SK-N-SH (cell line): Measurements from ENCODE around the gene GSTM5. TPM values are rescaled to one million over a fixed set of nuclear protein-coding genes. Genes with fewer than 3 reads are reported as not detected.

ENCODE experiments used
- CTCF ChIA-PET: fragments of 300-600, 350-600 bp; formaldehyde crosslinking; extraction: SDS; loops from one replicate; lab custom pipeline; 2021; lab: Yijun Ruan, JAX
- POLR2A ChIA-PET: fragments of 350-600 bp; sonication (Branson Sonifier 250); formaldehyde crosslinking; extraction: SDS; loops from one replicate; lab custom pipeline; 2020; ENCODE audit warnings: antibody characterized with exemption, inconsistent platforms; lab: Yijun Ruan, JAX
- DNase-seq: peaks from one replicate; pipeline ENCODE4 v3.0.0; 2012
- H2AFZ ChIP-seq: fragments of 200-600 bp; sonication (generic); 2 replicates; pipeline ENCODE4 v1.8.1; 2016; ENCODE audit warnings: antibody characterized with exemption, mild to moderate bottlenecking, low read depth
- H3F3A ChIP-seq: fragments of 200-600 bp; sonication (generic); replicated peaks from 2 replicates; pipeline ENCODE3; 2016; ENCODE audit warnings: antibody characterized with exemption, mild to moderate bottlenecking; ENCODE audit not compliant: insufficient read depth
- H3K27ac ChIP-seq, 2 experiments: fragments of 200-500 bp in 1 of 2; fragments of 200-600 bp in 1 of 2; sonication (Bioruptor generic) in 1 of 2; sonication (generic), shearing (Covaris generic) in 1 of 2; 2 replicates each; pipeline versions ENCODE4 v1.5.1 to v1.6.1; 2014 to 2016; ENCODE audit warnings: low read depth in 2 of 2, inconsistent platforms in 1 of 2, low read length in 1 of 2, mild to moderate bottlenecking in 1 of 2, mixed read lengths in 1 of 2
- H3K27me3 ChIP-seq: fragments of 200-600 bp; sonication (generic), shearing (Covaris generic); 2 replicates; pipeline ENCODE4 v1.6.1; 2016; ENCODE audit warnings: mixed run types; ENCODE audit not compliant: insufficient read depth
- H3K36me3 ChIP-seq, 2 experiments: fragments of 200-500 bp in 1 of 2; fragments of 200-600 bp in 1 of 2; sonication (Bioruptor generic) in 1 of 2; sonication (generic) in 1 of 2; replicated peaks in 1 of 2; 2 replicates each; pipeline versions ENCODE3 to v1.5.1; 2014 to 2016; ENCODE audit warnings: low read length in 1 of 2, mild to moderate bottlenecking in 1 of 2; ENCODE audit not compliant: insufficient read depth in 2 of 2, control insufficient read depth in 1 of 2
- H3K4me1 ChIP-seq, 2 experiments: fragments of 200-500 bp in 1 of 2; fragments of 200-600 bp in 1 of 2; sonication (Bioruptor generic) in 1 of 2; sonication (generic), shearing (Covaris generic) in 1 of 2; 2 replicates each; pipeline versions ENCODE4 v1.5.1 to v1.6.1; 2014 to 2016; ENCODE audit warnings: low read depth in 1 of 2, low read length in 1 of 2, mixed run types in 1 of 2; ENCODE audit not compliant: insufficient read depth in 2 of 2, control insufficient read depth in 1 of 2
- H3K4me2 ChIP-seq: fragments of 200-600 bp; sonication (generic), shearing (Covaris generic); 2 replicates; pipeline ENCODE4 v1.6.1; 2017; ENCODE audit warnings: mixed run types
- H3K4me3 ChIP-seq, 2 experiments: fragments of 200-500 bp in 1 of 2; fragments of 200-600 bp in 1 of 2; sonication (Bioruptor generic) in 1 of 2; sonication (generic), shearing (Covaris generic) in 1 of 2; 2 replicates each; pipeline versions ENCODE4 v1.5.1 to v1.8.1; 2014 to 2016; ENCODE audit warnings: low read depth in 2 of 2, inconsistent platforms in 1 of 2, low read length in 1 of 2, mild to moderate bottlenecking in 1 of 2, mixed read lengths in 1 of 2, moderate library complexity in 1 of 2
- H3K79me2 ChIP-seq: fragments of 200-600 bp; sonication (generic); 2 replicates; pipeline ENCODE4 v1.8.1; 2017; ENCODE audit warnings: mild to moderate bottlenecking; ENCODE audit not compliant: insufficient read depth
- H3K9ac ChIP-seq: fragments of 200-600 bp; sonication (generic); 2 replicates; pipeline ENCODE4 v1.6.1; 2017; ENCODE audit warnings: mixed run types
- H3K9me2 ChIP-seq: fragments of 200-600 bp; sonication (generic); 2 replicates; pipeline ENCODE4 v1.6.1; 2017; ENCODE audit warnings: mixed run types
- H3K9me3 ChIP-seq: fragments of 200-600 bp; sonication (generic); 2 replicates; pipeline ENCODE4 v1.6.1; 2017; ENCODE audit warnings: mixed run types, mild to moderate bottlenecking, moderate library complexity
- H4K20me1 ChIP-seq: fragments of 200-600 bp; sonication (generic); 2 replicates; pipeline ENCODE4 v1.6.1; 2017; ENCODE audit warnings: mild to moderate bottlenecking, mixed run types; ENCODE audit not compliant: insufficient read depth
- CHD2 ChIP-seq: fragments of 150-350 bp; IDR thresholded peaks from 2 replicates; pipeline ENCODE4 v1.6.1; 2018; ENCODE audit warnings: low read length; ENCODE audit not compliant: partially characterized antibody
- ELF1 ChIP-seq: IDR thresholded peaks from 2 replicates; pipeline ENCODE4 v1.4.0; 2012
- FOSL2 ChIP-seq: IDR thresholded peaks from 2 replicates; pipeline ENCODE4 v1.4.0; 2012; ENCODE audit warnings: low read depth, mild to moderate bottlenecking, moderate library complexity, borderline replicate concordance
- FOXM1 ChIP-seq: IDR thresholded peaks from 2 replicates; pipeline ENCODE4 v1.4.0; 2012; ENCODE audit warnings: low read depth, mild to moderate bottlenecking
- GABPA ChIP-seq: IDR thresholded peaks from 2 replicates; pipeline ENCODE4 v1.4.0; 2012; ENCODE audit warnings: low read depth, mild to moderate bottlenecking
- MXI1 ChIP-seq: IDR thresholded peaks from 2 replicates; pipeline ENCODE4 v1.6.1; 2012; ENCODE audit warnings: mild to moderate bottlenecking, low read depth, low read length, improper control_type of control experiment
- NFIC ChIP-seq: IDR thresholded peaks from 2 replicates; pipeline ENCODE4 v1.4.0; 2012; ENCODE audit warnings: borderline replicate concordance
- POLR2AphosphoS5 ChIP-seq: IDR thresholded peaks from 2 replicates; pipeline ENCODE4 v1.6.1; 2012; ENCODE audit warnings: low read depth, low read length
- RAD21 ChIP-seq: IDR thresholded peaks from 2 replicates; pipeline ENCODE4 v1.6.1; 2012; ENCODE audit warnings: mild to moderate bottlenecking, low read length
- RCOR1 ChIP-seq: fragments of 150-350 bp; IDR thresholded peaks from 2 replicates; pipeline ENCODE4 v1.6.1; 2017; ENCODE audit warnings: antibody characterized with exemption, low read length
- RFX5 ChIP-seq: IDR thresholded peaks from 2 replicates; pipeline ENCODE4 v1.6.1; 2012; ENCODE audit warnings: mild to moderate bottlenecking, improper control_type of control experiment, low read length
- SIN3A ChIP-seq: IDR thresholded peaks from 2 replicates; pipeline ENCODE4 v1.6.1; 2012; ENCODE audit warnings: low read depth, mild to moderate bottlenecking, low read length, moderate library complexity, borderline replicate concordance
- SMC3 ChIP-seq: IDR thresholded peaks from 2 replicates; pipeline ENCODE4 v1.6.1; 2012; ENCODE audit warnings: low read depth, low read length, improper control_type of control experiment
- TAF1 ChIP-seq: IDR thresholded peaks from 2 replicates; pipeline ENCODE4 v1.6.1; 2012; ENCODE audit warnings: low read depth, mild to moderate bottlenecking, low read length, moderate library complexity, borderline replicate concordance
- TCF12 ChIP-seq: IDR thresholded peaks from 2 replicates; pipeline ENCODE4 v1.4.0; 2012
- TEAD4 ChIP-seq: IDR thresholded peaks from 2 replicates; pipeline ENCODE4 v1.4.0; 2012; ENCODE audit warnings: mild to moderate bottlenecking, borderline replicate concordance; ENCODE audit not compliant: insufficient read depth
- WGBS: methylation state at CpG from one replicate; pipeline ENCODE4 v1.1.6; 2017; ENCODE audit warnings: low lambda C conversion rate; 5-methylcytosine and 5-hydroxymethylcytosine counted together
- polyA plus RNA-seq, 3 experiments: library from polyadenylated mRNA; depleted of rRNA; stranded (reverse); fragments of >200 nt; gene quantifications; 2 replicates each; pipeline ENCODE4 v1.2.3, GENCODE V29; 2012
- TF ChIP-seq, protein P1 (sequence below): IDR thresholded peaks from 2 replicates; pipeline ENCODE4 v1.4.0; 2012; ENCODE audit warnings: low read depth, borderline replicate concordance
- TF ChIP-seq, protein P2 (sequence below): fragments of 200-600 bp; sonication (generic); IDR thresholded peaks from 2 replicates; pipeline ENCODE4 v1.6.1; 2017; ENCODE audit warnings: antibody characterized with exemption, mild to moderate bottlenecking, moderate library complexity
- TF ChIP-seq, protein P3 (sequence below): fragments of 150-350 bp; IDR thresholded peaks from 2 replicates; pipeline ENCODE4 v1.6.1; 2017; ENCODE audit warnings: antibody characterized with exemption, low read length, low read depth, borderline replicate concordance
- TF ChIP-seq, protein P4 (sequence below): IDR thresholded peaks from 2 replicates; pipeline ENCODE4 v1.4.0; 2012; ENCODE audit warnings: low read depth, borderline replicate concordance

GSTM5 gene
- polyA plus RNA-seq, 1 of the 3 experiments (the other 2 are of a cell fraction) = not detected

DNA sequence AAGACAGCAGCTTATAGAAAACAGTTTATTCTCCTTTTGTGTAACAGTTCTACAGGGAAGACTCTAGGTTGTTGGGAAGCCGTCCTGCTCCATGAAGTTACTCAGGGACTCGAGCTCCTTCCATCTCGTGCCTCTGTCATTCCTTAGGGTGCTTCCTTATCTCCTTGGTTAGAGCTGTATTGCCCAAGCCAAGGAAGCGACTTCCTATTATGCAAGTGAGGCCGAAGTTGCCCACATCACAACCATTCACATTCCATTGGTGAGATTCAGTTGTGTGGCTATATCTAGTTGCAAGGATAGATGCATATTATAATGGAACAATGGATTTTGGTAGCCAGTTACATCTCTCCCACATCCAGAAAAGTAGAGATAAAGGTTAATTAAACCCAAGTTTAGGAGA, 9.0 kb downstream of the GSTM5 start (continued):
- no peak for TF ChIP-seq TCF12
- TF ChIP-seq, protein P1, sequence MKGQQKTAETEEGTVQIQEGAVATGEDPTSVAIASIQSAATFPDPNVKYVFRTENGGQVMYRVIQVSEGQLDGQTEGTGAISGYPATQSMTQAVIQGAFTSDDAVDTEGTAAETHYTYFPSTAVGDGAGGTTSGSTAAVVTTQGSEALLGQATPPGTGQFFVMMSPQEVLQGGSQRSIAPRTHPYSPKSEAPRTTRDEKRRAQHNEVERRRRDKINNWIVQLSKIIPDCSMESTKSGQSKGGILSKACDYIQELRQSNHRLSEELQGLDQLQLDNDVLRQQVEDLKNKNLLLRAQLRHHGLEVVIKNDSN = no peak
- TF ChIP-seq, protein P2, sequence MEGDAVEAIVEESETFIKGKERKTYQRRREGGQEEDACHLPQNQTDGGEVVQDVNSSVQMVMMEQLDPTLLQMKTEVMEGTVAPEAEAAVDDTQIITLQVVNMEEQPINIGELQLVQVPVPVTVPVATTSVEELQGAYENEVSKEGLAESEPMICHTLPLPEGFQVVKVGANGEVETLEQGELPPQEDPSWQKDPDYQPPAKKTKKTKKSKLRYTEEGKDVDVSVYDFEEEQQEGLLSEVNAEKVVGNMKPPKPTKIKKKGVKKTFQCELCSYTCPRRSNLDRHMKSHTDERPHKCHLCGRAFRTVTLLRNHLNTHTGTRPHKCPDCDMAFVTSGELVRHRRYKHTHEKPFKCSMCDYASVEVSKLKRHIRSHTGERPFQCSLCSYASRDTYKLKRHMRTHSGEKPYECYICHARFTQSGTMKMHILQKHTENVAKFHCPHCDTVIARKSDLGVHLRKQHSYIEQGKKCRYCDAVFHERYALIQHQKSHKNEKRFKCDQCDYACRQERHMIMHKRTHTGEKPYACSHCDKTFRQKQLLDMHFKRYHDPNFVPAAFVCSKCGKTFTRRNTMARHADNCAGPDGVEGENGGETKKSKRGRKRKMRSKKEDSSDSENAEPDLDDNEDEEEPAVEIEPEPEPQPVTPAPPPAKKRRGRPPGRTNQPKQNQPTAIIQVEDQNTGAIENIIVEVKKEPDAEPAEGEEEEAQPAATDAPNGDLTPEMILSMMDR = no peak
- no peak for TF ChIP-seq RCOR1
- no peak for TF ChIP-seq NFIC

DNA sequence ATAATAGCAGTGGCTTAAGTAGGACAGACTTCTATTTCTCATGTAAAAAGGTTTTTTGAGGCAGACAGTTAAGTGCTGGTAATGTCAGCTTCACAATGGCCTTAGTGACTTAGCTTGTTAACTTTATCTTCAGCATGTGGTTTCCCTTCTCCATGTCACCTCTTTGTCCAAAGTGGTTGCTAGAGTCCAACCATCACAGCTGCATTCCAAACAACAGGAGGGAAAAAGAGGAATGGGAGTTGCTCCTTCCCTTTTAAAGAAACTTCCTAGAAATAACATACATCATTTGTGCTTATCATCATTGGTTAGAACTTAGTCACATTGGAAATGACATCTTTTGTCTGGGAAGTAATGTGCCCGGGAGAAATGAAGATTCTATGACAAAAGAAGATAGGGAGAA, 9.9 kb downstream of the GSTM5 start:
- ChIA-PET POLR2A (no interaction called here), CTCF (no interaction called here)
- no peak for DNase-seq
- Histone ChIP-seq H3K4me2 (no peak overlapping the region), H3F3A (no peaks in the 10 kb centered on the region), H3K4me1 (peaks cover 0 to 6% of the 10 kb centered on the region in 2 experiments; a peak in 2 of 4 replicates), H3K9ac (no peak overlapping the region), H3K27ac (no peak overlapping the region), H3K9me3 (no peaks in the 10 kb centered on the region), H3K79me2 (no peaks in the 10 kb centered on the region), H3K27me3 (no peaks in the 10 kb centered on the region), H3K4me3 (no peak overlapping the region)
- TF ChIP-seq, protein P3, sequence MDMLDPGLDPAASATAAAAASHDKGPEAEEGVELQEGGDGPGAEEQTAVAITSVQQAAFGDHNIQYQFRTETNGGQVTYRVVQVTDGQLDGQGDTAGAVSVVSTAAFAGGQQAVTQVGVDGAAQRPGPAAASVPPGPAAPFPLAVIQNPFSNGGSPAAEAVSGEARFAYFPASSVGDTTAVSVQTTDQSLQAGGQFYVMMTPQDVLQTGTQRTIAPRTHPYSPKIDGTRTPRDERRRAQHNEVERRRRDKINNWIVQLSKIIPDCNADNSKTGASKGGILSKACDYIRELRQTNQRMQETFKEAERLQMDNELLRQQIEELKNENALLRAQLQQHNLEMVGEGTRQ = no peak
- TF ChIP-seq GABPA (no peak), TCF12 (no peak), RFX5 (no peak), SMC3 (no peak), TEAD4 (no peak), FOSL2 (no peak), MXI1 (no peak), ELF1 (no peak), POLR2AphosphoS5 (no peak), CHD2 (no peak), SIN3A (no peak), RAD21 (no peak), TAF1 (no peak), FOXM1 (no peak)
- TF ChIP-seq, protein P4, sequence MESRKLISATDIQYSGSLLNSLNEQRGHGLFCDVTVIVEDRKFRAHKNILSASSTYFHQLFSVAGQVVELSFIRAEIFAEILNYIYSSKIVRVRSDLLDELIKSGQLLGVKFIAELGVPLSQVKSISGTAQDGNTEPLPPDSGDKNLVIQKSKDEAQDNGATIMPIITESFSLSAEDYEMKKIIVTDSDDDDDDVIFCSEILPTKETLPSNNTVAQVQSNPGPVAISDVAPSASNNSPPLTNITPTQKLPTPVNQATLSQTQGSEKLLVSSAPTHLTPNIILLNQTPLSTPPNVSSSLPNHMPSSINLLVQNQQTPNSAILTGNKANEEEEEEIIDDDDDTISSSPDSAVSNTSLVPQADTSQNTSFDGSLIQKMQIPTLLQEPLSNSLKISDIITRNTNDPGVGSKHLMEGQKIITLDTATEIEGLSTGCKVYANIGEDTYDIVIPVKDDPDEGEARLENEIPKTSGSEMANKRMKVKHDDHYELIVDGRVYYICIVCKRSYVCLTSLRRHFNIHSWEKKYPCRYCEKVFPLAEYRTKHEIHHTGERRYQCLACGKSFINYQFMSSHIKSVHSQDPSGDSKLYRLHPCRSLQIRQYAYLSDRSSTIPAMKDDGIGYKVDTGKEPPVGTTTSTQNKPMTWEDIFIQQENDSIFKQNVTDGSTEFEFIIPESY = no peak
- TF ChIP-seq, all 33 proteins: peak for 0
- 94% methylated on average over 1 of the region's 1 CpG for WGBS
- Histone ChIP-seq H2AFZ (no peak overlapping the region), H3K9me2 (no peaks in the 10 kb centered on the region), H4K20me1 (no peaks in the 10 kb centered on the region), H3K36me3 (no peaks in the 10 kb centered on the region)
